IPS-15b (cell line): Measurements from ENCODE around the gene UBE2V1.

Experiments
- H3K27me3 ChIP-seq: one replicate; pipeline ENCODE4 v1.6.1; 2013; ENCODE audit warnings: low read length; ENCODE audit not compliant: control insufficient read depth, insufficient read depth
- H3K36me3 ChIP-seq: one replicate; pipeline ENCODE4 v1.6.1; 2013; ENCODE audit warnings: low read length; ENCODE audit not compliant: control insufficient read depth, insufficient read depth
- H3K4me1 ChIP-seq: one replicate; pipeline ENCODE4 v1.6.1; 2013; ENCODE audit warnings: mild to moderate bottlenecking, low read length; ENCODE audit not compliant: control insufficient read depth, insufficient read depth
- H3K4me3 ChIP-seq: one replicate; pipeline ENCODE4 v1.5.1; 2013; ENCODE audit warnings: low read depth, low read length
- H3K9ac ChIP-seq: one replicate; pipeline ENCODE4 v1.6.1; 2013; ENCODE audit warnings: low read depth, mild to moderate bottlenecking, low read length
- H3K9me3 ChIP-seq: one replicate; pipeline ENCODE4 v1.6.1; 2013; ENCODE audit warnings: mild to moderate bottlenecking, low read length; ENCODE audit not compliant: control insufficient read depth, insufficient read depth

The UBE2V1 gene

GRCh38 chr20:50133474-50134217 lies 20.7 kb upstream of the UBE2V1 start:
- H3K9me3 ChIP-seq: no peaks in the 10 kb centered on the region
- H3K9ac ChIP-seq: no peak overlapping the region
- no peaks in the 10 kb centered on the region for H3K27me3 ChIP-seq
- no peak overlapping the region for H3K4me3 ChIP-seq
- no peaks in the 10 kb centered on the region for H3K4me1 ChIP-seq
- peaks cover 22% of the 10 kb centered on the region for H3K36me3 ChIP-seq

- no peaks in the 10 kb centered on the region for H3K9me3 ChIP-seq
- H3K4me1 ChIP-seq: no peaks in the 10 kb centered on the region
- no peaks in the 10 kb centered on the region for H3K27me3 ChIP-seq
- peaks cover 27% of the 10 kb centered on the region for H3K36me3 ChIP-seq
- H3K9ac ChIP-seq: no peak overlapping the region
- no peak overlapping the region for H3K4me3 ChIP-seq
Measured at GRCh38 chr20:50133041-50133440, 20.1 kb upstream of the UBE2V1 start.

- Histone ChIP-seq H3K4me1 (no peaks in the 10 kb centered on the region), H3K9me3 (no peaks in the 10 kb centered on the region), H3K9ac (no peak overlapping the region), H3K4me3 (no peak overlapping the region), H3K36me3 (peaks cover 34% of the 10 kb centered on the region), H3K27me3 (no peaks in the 10 kb centered on the region)
Measured at GRCh38 chr20:50130995-50131394, 18.0 kb upstream of the UBE2V1 start.

- Histone ChIP-seq H3K4me1 (no peaks in the 10 kb centered on the region), H3K36me3 (peaks cover 34% of the 10 kb centered on the region), H3K4me3 (no peak overlapping the region), H3K9me3 (no peaks in the 10 kb centered on the region), H3K27me3 (no peaks in the 10 kb centered on the region), H3K9ac (no peak overlapping the region)
Measured at GRCh38 chr20:50130356-50130723, 17.4 kb upstream of the UBE2V1 start.

- no peaks in the 10 kb centered on the region for H3K9me3 ChIP-seq
- peaks cover 37% of the 10 kb centered on the region for H3K36me3 ChIP-seq
- no peaks in the 10 kb centered on the region for H3K27me3 ChIP-seq
- no peak overlapping the region for H3K9ac ChIP-seq
- no peak overlapping the region for H3K4me3 ChIP-seq
- H3K4me1 ChIP-seq: no peaks in the 10 kb centered on the region
Measured at GRCh38 chr20:50129662-50130355, 16.9 kb upstream of the UBE2V1 start.

- H3K9me3 ChIP-seq: no peaks in the 10 kb centered on the region
- no peaks in the 10 kb centered on the region for H3K4me1 ChIP-seq
- H3K9ac ChIP-seq: no peak overlapping the region
- no peak overlapping the region for H3K4me3 ChIP-seq
- H3K36me3 ChIP-seq: peaks cover 39% of the 10 kb centered on the region
- no peaks in the 10 kb centered on the region for H3K27me3 ChIP-seq
Measured at GRCh38 chr20:50128520-50128905, 15.6 kb upstream of the UBE2V1 start.

GRCh38 chr20:50127587-50128519 lies 14.9 kb upstream of the UBE2V1 start:
- Histone ChIP-seq H3K36me3 (peaks cover 35% of the 10 kb centered on the region), H3K9me3 (no peaks in the 10 kb centered on the region), H3K4me1 (no peaks in the 10 kb centered on the region), H3K4me3 (no peak overlapping the region), H3K9ac (no peak overlapping the region), H3K27me3 (no peaks in the 10 kb centered on the region)

GRCh38 chr20:50126662-50127061 lies 13.7 kb upstream of the UBE2V1 start:
- peaks cover 35% of the 10 kb centered on the region for H3K36me3 ChIP-seq

GRCh38 chr20:50125279-50125678 lies 12.3 kb upstream of the UBE2V1 start:
- Histone ChIP-seq H3K4me3 (no peak overlapping the region), H3K36me3 (peaks cover 35% of the 10 kb centered on the region), H3K4me1 (peaks cover 4% of the 10 kb centered on the region), H3K9ac (no peak overlapping the region), H3K9me3 (no peaks in the 10 kb centered on the region), H3K27me3 (no peaks in the 10 kb centered on the region)

More at GRCh38 chr20:50126662-50127061, 13.7 kb upstream of the UBE2V1 start:
- Histone ChIP-seq H3K4me3 (no peak overlapping the region), H3K9ac (no peak overlapping the region), H3K4me1 (no peaks in the 10 kb centered on the region), H3K27me3 (no peaks in the 10 kb centered on the region), H3K9me3 (no peaks in the 10 kb centered on the region)

GRCh38 chr20:50124496-50124895 lies 11.5 kb upstream of the UBE2V1 start:
- H3K36me3 ChIP-seq: peaks cover 29% of the 10 kb centered on the region
- H3K4me1 ChIP-seq: peaks cover 4% of the 10 kb centered on the region
- no peak overlapping the region for H3K9ac ChIP-seq
- H3K9me3 ChIP-seq: no peaks in the 10 kb centered on the region
- no peaks in the 10 kb centered on the region for H3K27me3 ChIP-seq
- no peak overlapping the region for H3K4me3 ChIP-seq

- H3K9ac ChIP-seq: no peak overlapping the region
- no peak overlapping the region for H3K4me3 ChIP-seq
- H3K9me3 ChIP-seq: no peaks in the 10 kb centered on the region
- H3K27me3 ChIP-seq: no peaks in the 10 kb centered on the region
- H3K4me1 ChIP-seq: peaks cover 4% of the 10 kb centered on the region
- H3K36me3 ChIP-seq: peaks cover 18% of the 10 kb centered on the region
Measured at GRCh38 chr20:50123418-50123817, 10.5 kb upstream of the UBE2V1 start.
